HG02610 (cell line): ENCODE data around the gene TENM4.

Source experiments
- ATAC-seq: cut with Tn5 transposase; IDR thresholded peaks from one replicate; pipeline ENCODE4 v1.9.1; 2021; ENCODE audit warnings: mild to moderate bottlenecking, moderate library complexity; ENCODE audit not compliant: unreplicated experiment

TENM4 gene

DNA sequence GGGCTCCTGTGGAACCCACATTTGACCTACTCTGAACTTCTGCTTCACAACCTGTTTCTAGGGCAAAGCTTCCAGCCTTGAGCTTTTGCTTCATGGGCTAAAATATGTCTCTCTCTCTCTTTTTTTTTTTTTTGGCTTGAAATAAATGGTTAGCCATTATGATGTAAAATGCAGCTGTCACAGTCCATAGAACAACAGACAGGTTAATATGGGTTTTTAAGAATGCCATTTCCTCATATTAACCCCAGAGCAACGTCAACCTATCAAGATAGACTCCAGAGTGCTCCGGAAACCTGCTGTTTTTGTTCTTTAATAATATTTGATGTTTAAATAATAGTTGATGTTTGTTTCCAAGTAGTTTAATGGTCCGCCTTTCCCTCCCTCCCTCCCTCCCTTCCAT is 285.6 kb downstream of the TENM4 start:
- no peak for ATAC-seq

- ATAC-seq = no peak
Observed at GRCh38 chr11:79152511-79152910, 288.3 kb downstream of the TENM4 start.

DNA sequence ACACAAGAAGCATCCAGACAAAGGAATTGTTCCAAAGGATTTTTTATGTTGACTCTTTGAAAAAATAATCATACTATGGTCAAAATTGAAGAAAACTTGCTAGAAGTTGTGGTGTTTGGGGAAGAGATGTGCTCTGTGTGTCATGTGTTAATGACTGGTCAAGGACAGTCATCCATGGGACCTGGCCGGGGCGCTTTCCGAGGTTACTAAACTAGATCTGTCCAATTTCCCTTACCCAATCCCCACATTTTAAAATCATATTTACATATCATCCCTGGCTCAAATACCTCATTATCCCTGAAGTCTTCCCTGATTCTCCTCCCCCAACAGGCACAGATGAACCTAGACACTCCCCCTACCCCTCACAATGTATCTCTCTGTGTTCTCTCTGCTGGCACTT is 289.4 kb downstream of the TENM4 start:
- no peak for ATAC-seq

DNA sequence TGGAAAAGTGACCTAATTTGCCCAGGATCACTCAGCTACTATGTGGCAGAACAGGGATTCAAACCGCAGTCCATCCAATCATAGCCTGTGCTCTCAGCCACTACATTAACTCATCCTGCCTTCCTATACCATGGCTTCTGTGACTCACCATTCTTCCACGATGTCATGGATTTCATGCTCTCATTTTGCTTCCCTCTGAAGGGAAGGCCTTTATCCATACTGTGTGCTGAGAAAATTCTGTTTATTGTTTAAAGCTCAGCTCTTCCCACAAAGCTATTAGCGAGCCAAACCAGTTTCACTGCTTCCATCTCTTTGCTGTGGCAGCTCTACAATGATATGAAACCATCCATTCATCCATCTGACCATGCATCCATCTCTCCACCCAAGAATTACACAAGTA is 289.9 kb downstream of the TENM4 start:
- ATAC-seq = no peak

- ATAC-seq = no peak
Observed at GRCh38 chr11:79150320-79150719, 290.5 kb downstream of the TENM4 start.

DNA sequence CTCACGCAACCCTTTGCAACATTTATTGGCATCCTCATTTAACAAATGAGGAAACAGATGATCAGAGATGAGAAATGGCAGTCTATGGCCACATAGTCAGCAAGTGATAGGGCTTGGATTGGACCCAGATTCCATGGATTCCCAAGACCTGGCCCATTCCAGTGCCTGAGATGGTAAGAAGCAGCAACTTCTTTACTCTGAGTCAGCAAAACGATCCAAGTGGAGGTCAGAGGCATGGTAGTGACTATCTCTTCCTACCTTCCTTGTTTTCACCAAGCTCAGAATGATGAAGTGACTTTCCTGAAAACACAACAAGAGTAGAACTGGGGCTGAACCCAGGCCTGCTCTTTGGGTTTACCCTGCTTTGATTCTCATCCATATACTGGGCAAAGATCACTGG is 293.1 kb downstream of the TENM4 start:
- ATAC-seq = no peak

GRCh38 chr11:79147011-79147410 is 293.8 kb downstream of the TENM4 start:
- no peak for ATAC-seq

DNA sequence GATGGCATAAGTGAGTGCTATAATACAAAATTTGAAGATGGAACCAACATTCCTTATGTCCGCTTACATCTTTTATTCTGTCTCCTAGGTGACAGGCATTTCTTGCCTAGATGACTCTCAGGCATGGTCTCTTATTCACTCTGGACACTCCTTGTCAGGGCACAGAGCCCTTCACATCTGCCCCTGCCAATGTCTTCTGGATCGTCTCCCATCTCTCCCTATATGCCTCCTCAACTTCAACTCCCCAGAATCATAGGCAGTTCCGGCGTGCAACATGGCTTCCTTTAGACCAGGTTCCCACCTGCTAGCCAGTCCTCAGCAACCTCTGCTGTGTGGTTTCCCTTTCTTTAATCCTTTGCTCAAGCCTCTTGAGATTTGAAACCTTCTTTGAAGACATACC is 300.9 kb downstream of the TENM4 start:
- no peak for ATAC-seq

DNA sequence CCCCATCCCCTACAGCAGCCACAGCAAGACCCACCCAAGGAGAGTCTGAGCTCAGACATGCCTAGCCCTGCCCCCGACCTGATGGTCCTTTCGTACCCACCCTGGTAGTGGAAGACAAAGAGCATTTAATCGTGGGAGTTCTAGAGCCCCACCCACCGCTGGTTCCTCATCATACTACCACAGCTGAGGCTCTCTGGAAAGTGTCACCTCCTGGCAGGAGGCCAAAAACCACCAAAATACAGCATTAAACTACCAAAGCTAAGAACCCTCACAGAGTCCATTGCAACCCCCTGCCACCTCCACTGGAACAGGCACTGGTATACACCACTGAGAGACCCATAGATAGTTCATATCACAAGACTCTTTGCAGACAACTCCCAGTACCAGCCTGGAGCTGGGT is 311.1 kb downstream of the TENM4 start:
- ATAC-seq = no peak

GRCh38 chr11:79128291-79128690 is 312.5 kb downstream of the TENM4 start:
- ATAC-seq = no peak

GRCh38 chr11:79122759-79123158 is 318.1 kb downstream of the TENM4 start:
- ATAC-seq = no peak

- ATAC-seq = no peak
Observed at GRCh38 chr11:79121351-79121750, 319.5 kb downstream of the TENM4 start.

DNA sequence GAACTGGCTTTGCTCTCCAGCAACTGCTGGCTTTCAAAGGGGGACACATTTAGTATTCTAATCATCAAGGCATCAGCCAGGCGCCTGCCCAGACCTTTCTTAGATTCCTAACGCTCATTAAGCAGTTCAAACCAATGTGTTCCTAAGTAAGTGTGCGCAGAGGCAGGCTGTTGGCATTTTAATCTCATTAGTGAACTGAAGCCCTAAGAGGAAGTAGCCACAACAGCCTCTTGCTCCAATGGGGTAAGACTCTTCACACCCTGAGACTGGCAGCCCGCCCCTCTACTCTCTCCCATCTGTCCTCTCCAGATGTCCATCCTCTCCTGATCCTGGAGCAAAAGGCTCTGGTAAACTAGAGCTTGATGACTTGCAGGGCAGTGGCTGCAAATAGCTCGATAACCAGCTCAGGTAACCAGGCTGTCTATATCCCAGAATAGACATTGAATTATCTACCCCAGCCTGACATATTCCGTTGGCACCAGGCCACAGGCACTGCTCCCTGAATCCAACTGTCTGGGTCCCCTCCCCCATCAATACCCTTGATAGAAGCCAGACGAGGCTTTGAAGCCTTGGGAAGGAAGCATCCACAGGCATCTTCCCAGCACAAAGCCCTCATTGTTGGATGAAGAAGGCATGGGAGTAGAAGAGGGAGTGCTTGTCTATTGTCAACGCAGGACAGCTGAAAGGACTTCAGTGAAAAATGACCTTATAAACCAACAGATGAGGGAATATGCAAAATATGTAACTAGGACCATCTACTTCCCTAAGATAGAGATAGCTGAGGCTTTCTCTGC is 321.1 kb downstream of the TENM4 start:
- no peak for ATAC-seq

- no peak for ATAC-seq
Observed at GRCh38 chr11:79117488-79117887, 323.3 kb downstream of the TENM4 start.

GRCh38 chr11:79116600-79116999 is 324.2 kb downstream of the TENM4 start:
- ATAC-seq = no peak

- no peak for ATAC-seq
Observed at GRCh38 chr11:79113054-79113690, 327.7 kb downstream of the TENM4 start.

DNA sequence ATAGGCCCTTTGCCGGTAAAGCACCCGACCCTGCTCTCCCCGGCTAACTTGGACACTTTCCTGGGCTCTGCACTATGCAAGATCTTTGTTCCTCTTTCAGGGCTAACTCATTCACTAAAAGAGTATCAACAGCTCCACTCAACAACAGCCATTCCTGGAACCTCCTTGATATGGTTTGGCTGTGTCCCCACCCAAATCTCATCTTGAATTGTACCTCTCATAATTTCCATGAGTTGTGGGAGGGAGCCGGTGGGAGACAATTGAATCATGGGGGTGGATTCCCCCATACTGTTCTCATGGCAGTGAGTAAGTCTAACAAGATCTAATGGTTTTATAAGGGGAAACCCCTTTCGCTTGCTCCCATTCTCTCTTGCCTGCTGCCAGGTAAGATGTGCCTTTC is 330.0 kb downstream of the TENM4 start:
- ATAC-seq = no peak

DNA sequence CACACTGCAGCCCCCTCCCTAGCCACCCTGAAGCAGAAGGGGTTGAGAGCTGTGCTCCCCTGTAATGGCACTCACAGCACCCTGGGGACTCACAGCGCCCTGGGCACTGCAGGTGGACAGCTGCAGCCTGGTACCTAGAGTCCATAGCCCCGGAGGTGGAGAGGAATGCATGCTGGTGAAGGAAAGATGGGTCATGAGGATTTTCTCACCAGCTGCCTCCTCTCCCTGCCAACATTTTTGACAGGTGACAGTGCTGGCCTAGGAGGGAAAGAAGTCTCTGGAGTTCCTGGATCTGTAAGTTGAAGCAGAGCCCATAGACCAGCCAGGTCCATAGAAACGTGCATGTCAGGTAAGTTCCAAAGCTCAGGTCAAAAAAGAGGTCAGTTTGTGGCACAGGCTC is 330.5 kb downstream of the TENM4 start:
- ATAC-seq = no peak

DNA sequence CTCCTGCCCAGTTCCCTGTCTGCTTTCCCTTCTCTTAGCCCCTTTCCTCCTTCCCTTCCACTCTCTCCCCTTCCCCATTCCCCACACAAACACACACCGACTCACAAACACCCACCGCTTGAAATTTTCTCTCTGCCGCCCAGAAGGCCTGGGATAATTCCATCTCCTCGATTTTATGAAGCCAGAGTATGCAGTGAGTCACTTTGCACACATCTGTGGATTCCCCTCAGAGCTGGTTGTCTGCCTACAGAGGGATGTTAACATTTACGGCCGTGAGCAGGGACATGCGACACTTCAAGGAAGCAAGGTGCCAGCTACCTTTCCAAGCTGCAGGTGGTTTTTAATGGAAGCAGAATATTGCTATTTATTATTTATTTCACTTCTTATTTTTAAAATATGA is 332.0 kb downstream of the TENM4 start:
- no peak for ATAC-seq

DNA sequence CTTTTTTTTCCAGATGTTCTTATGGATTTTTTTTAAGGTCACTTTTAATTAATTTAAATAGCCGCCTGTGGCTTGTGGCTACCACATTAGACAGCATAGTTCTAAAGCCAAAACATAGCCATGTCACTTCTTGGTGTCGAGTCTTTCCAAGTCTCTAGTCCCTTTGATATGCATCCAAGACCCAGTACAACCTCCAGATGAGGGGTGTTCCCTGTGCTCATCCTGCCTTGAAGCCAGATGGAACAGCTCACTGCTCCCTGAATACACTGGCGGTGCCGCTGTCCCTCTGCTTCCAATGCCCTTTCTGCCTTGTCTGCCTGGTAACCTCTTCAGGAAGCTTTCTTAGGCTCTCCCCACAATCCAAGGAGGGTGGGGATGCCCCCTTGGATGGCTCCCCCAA is 338.0 kb downstream of the TENM4 start:
- no peak for ATAC-seq

GRCh38 chr11:79101656-79102055 is 339.2 kb downstream of the TENM4 start:
- ATAC-seq = no peak

- ATAC-seq = peak; percentile 90
Observed at GRCh38 chr11:79100093-79100910, 340.5 kb downstream of the TENM4 start.
